GM12873 (cell line): Measurements from ENCODE around the gene PRPSAP1.
A peak's percentile ranks its signal among the peaks of the same experiment; 100 is the strongest.

Source experiments
- CTCF ChIP-seq: IDR thresholded peaks from 2 replicates; pipeline ENCODE4 v1.5.1; 2012; ENCODE audit warnings: low read depth, mild to moderate bottlenecking, moderate library complexity, low read length, control low read depth; ENCODE audit not compliant: insufficient read depth; ENCODE audit errors: missing control alignments

Gene PRPSAP1

GRCh38 chr17:76353599-76354316, at the start of gene PRPSAP1:
Gene PRPSAP1 (minus strand): TSS chr17:76353916. CDS start chr17:76353703, 213 bp downstream.
- TF ChIP-seq CTCF, result peak; percentile 32

- TF ChIP-seq CTCF, result no peak
Observed at GRCh38 chr17:76402711-76403110, 49.0 kb upstream of the PRPSAP1 start.

GRCh38 chr17:76399175-76400172, 45.8 kb upstream of the PRPSAP1 start:
- TF ChIP-seq CTCF, result no peak

GRCh38 chr17:76398523-76399174, 44.9 kb upstream of the PRPSAP1 start:
- no peak for TF ChIP-seq CTCF

- TF ChIP-seq CTCF, result peak; percentile 100
Observed at GRCh38 chr17:76397687-76398522, 44.2 kb upstream of the PRPSAP1 start.

GRCh38 chr17:76397184-76397583, 43.5 kb upstream of the PRPSAP1 start:
- TF ChIP-seq CTCF, result no peak
